Liver (tissue), 9 donors: ENCODE results near the gene OSBPL9. TPM values are rescaled to one million over a fixed set of nuclear protein-coding genes. Genes with fewer than 3 reads are reported as not detected.

Source experiments
- DNase-seq: peaks from one replicate; pipeline ENCODE4 v3.0.0-alpha.2; 2017; ENCODE audit warnings: low spot score
- H3K27ac ChIP-seq, 2 donors: one replicate each; pipeline ENCODE4 v1.7.0; 2013; ENCODE audit warnings: inconsistent platforms in 2 of 2, low read length in 2 of 2, control low read depth in 1 of 2, low read depth in 1 of 2, mild to moderate bottlenecking in 1 of 2
- H3K27me3 ChIP-seq, 4 donors: one replicate each; pipeline versions ENCODE4 v1.6.1 to v1.7.0; 2013; ENCODE audit warnings: low read length in 3 of 4, inconsistent platforms in 1 of 4, mild to moderate bottlenecking in 1 of 4, moderate library complexity in 1 of 4; ENCODE audit not compliant: control insufficient read depth in 4 of 4, insufficient read depth in 4 of 4
- H3K36me3 ChIP-seq, 4 donors: one replicate each; pipeline versions ENCODE4 v1.6.1 to v1.7.0; 2013; ENCODE audit warnings: low read length in 3 of 4, mild to moderate bottlenecking in 3 of 4, low read depth in 1 of 4, moderate library complexity in 1 of 4; ENCODE audit not compliant: control insufficient read depth in 4 of 4, insufficient read depth in 3 of 4
- H3K4me1 ChIP-seq, 4 donors: one replicate each; pipeline versions ENCODE4 v1.6.1 to v1.7.0; 2013; ENCODE audit warnings: low read length in 3 of 4, mild to moderate bottlenecking in 3 of 4, moderate library complexity in 1 of 4; ENCODE audit not compliant: control insufficient read depth in 4 of 4, insufficient read depth in 4 of 4
- H3K4me3 ChIP-seq, 3 donors: one replicate each; pipeline versions ENCODE4 v1.6.1 to v1.7.0; 2013; ENCODE audit warnings: low read length in 3 of 3, control low read depth in 1 of 3, low read depth in 1 of 3, mild to moderate bottlenecking in 1 of 3
- H3K9ac ChIP-seq, 2 donors: one replicate each; pipeline ENCODE4 v1.7.0; 2013; ENCODE audit warnings: low read length in 2 of 2, mild to moderate bottlenecking in 2 of 2, moderate library complexity in 2 of 2, control low read depth in 1 of 2, low read depth in 1 of 2
- H3K9me3 ChIP-seq, 4 donors: one replicate each; pipeline versions ENCODE4 v1.6.1 to v1.7.0; 2013; ENCODE audit warnings: low read length in 3 of 4; ENCODE audit not compliant: control insufficient read depth in 4 of 4
- ATF3 ChIP-seq: IDR thresholded peaks from 2 replicates; pipeline ENCODE4 v1.6.1; 2016; ENCODE audit warnings: antibody characterized with exemption
- CTCF ChIP-seq: fragments of 150-350 bp; IDR thresholded peaks from 2 replicates; pipeline ENCODE4 v1.5.1; 2017; ENCODE audit warnings: improper control_type of control experiment, low read depth, low read length; ENCODE audit not compliant: missing input control
- EGR1 ChIP-seq, 2 donors: IDR thresholded peaks; 2 replicates each; pipeline ENCODE4 v1.6.1; 2016 to 2018; ENCODE audit warnings: antibody characterized with exemption in 2 of 2, low read depth in 2 of 2
- FOXA1 ChIP-seq: IDR thresholded peaks from 2 replicates; pipeline ENCODE4 v1.6.1; 2016; ENCODE audit warnings: antibody characterized with exemption
- FOXA2 ChIP-seq: IDR thresholded peaks from 2 replicates; pipeline ENCODE4 v1.6.1; 2016; ENCODE audit warnings: antibody characterized with exemption
- GABPA ChIP-seq, 2 donors: IDR thresholded peaks in 1 of 2; conservative IDR thresholded peaks in 1 of 2; 2 replicates each; pipeline ENCODE4 v1.6.1; 2016; ENCODE audit warnings: antibody characterized with exemption in 2 of 2, mild to moderate bottlenecking in 1 of 2, moderate library complexity in 1 of 2
- HNF4A ChIP-seq, 2 donors: conservative IDR thresholded peaks; 2 replicates each; pipeline ENCODE4 v1.6.1; 2016; ENCODE audit warnings: antibody characterized with exemption in 2 of 2, mild to moderate bottlenecking in 2 of 2
- HNF4G ChIP-seq: IDR thresholded peaks from 2 replicates; pipeline ENCODE4 v1.6.1; 2016; ENCODE audit warnings: antibody characterized with exemption
- JUND ChIP-seq, 2 donors: IDR thresholded peaks; 2 replicates each; pipeline ENCODE4 v1.6.1; 2016; ENCODE audit warnings: antibody characterized with exemption in 2 of 2
- MAX ChIP-seq: IDR thresholded peaks from 2 replicates; pipeline ENCODE4 v1.6.1; 2016; ENCODE audit warnings: antibody characterized with exemption
- NR2F2 ChIP-seq: IDR thresholded peaks from 2 replicates; pipeline ENCODE4 v1.6.1; 2016; ENCODE audit warnings: antibody characterized with exemption
- RAD21 ChIP-seq, 2 donors: IDR thresholded peaks; 2 replicates each; pipeline ENCODE4 v1.6.1; 2016; ENCODE audit warnings: antibody characterized with exemption in 2 of 2, mild to moderate bottlenecking in 2 of 2
- REST ChIP-seq: IDR thresholded peaks from 2 replicates; pipeline ENCODE4 v1.6.1; 2016; ENCODE audit warnings: antibody characterized with exemption, mild to moderate bottlenecking
- RXRA ChIP-seq, 2 donors: IDR thresholded peaks; 2 replicates each; pipeline ENCODE4 v1.6.1; 2017 to 2018; ENCODE audit warnings: antibody characterized with exemption in 2 of 2, mild to moderate bottlenecking in 1 of 2
- SP1 ChIP-seq: IDR thresholded peaks from 2 replicates; pipeline ENCODE4 v1.6.1; 2018; ENCODE audit warnings: antibody characterized with exemption, mild to moderate bottlenecking
- TAF1 ChIP-seq: conservative IDR thresholded peaks from 2 replicates; pipeline ENCODE4 v1.6.1; 2016; ENCODE audit warnings: antibody characterized with exemption, mild to moderate bottlenecking
- YY1 ChIP-seq: IDR thresholded peaks from 2 replicates; pipeline ENCODE4 v1.6.1; 2016; ENCODE audit warnings: antibody characterized with exemption, mild to moderate bottlenecking
- WGBS: extraction: QIAGEN DNeasy Blood & Tissue Kit; methylation state at CpG from one replicate; pipeline ENCODE4 v1.1.7; 2013; 5-methylcytosine and 5-hydroxymethylcytosine counted together
- polyA plus RNA-seq, 2 donors: library from polyadenylated mRNA; stranded (reverse) in 1 of 2; unstranded in 1 of 2; fragments of 200-250 nt in 1 of 2; fragments of >200 nt in 1 of 2; fragmentation: Nextera tagmentation in 1 of 2; extraction: Ambion mirVana in 1 of 2; gene quantifications; one replicate each; pipeline versions ENCODE4 v1.2.1 to v1.2.3, GENCODE V29; 2013 to 2015
- total RNA-seq, 2 donors: library from RNA; depleted of rRNA; stranded (reverse); fragments of >200 nt; gene quantifications; one replicate each; pipeline ENCODE4 v1.2.3, GENCODE V29; 2014
- donor health status: healthy.
- donor health status: healthy.
- donor health status: healthy.
- donor health status: healthy.
- donor health status: healthy.

Gene OSBPL9
- total and polyA plus RNA-seq, 4 donors = 52.1 to 129 (median 60.4) TPM

- WGBS = 88% methylated on average over 2 of the region's 2 CpGs
- no peak for TF ChIP-seq JUND (IDR thresholded peaks at IDR 0.05)
- no peak for TF ChIP-seq NR2F2
- no peak for TF ChIP-seq MAX
- TF ChIP-seq REST = no peak
- TF ChIP-seq FOXA2 = no peak
- no peak for TF ChIP-seq RXRA (IDR thresholded peaks at IDR 0.05)
- no peak for TF ChIP-seq EGR1 (IDR thresholded peaks at IDR 0.05; ENCODE audit: low read depth in 2 of 2)
- no peak for TF ChIP-seq GABPA (IDR thresholded peaks at IDR 0.05 in 1 of 2, conservative IDR thresholded peaks at IDR 0.05 in 1 of 2)
- no peak for TF ChIP-seq YY1
- TF ChIP-seq ATF3 = no peak
- TF ChIP-seq SP1 = no peak
- TF ChIP-seq TAF1 = no peak
- no peak for TF ChIP-seq HNF4G
- TF ChIP-seq CTCF = no peak
- no peak for TF ChIP-seq FOXA1
- no peak for TF ChIP-seq RAD21 (IDR thresholded peaks at IDR 0.05)
- no peak for DNase-seq
- H3K27me3 ChIP-seq = no peaks in the 10 kb centered on the region
- no peak overlapping the region for H3K27ac ChIP-seq
- no peaks in the 10 kb centered on the region for H3K4me1 ChIP-seq
- H3K36me3 ChIP-seq = no peaks in the 10 kb centered on the region
- no peaks in the 10 kb centered on the region for H3K9me3 ChIP-seq
- H3K9ac ChIP-seq = no peak overlapping the region
- H3K4me3 ChIP-seq = no peak overlapping the region
Observed at GRCh38 chr1:51576085-51576444, 40.8 kb upstream of the OSBPL9 start.

- TF ChIP-seq HNF4A (conservative IDR thresholded peaks at IDR 0.05) = no peak
- no peak for TF ChIP-seq EGR1 (IDR thresholded peaks at IDR 0.05; ENCODE audit: low read depth in 2 of 2)
- no peak for TF ChIP-seq RAD21 (IDR thresholded peaks at IDR 0.05)
- TF ChIP-seq REST = no peak
- 95% methylated on average over 6 of the region's 6 CpGs for WGBS
- H3K27ac ChIP-seq = no peak overlapping the region
Observed at GRCh38 chr1:51576923-51577322, 40.0 kb upstream of the OSBPL9 start.

More at GRCh38 chr1:51576923-51577322, 40.0 kb upstream of the OSBPL9 start:
- H3K9ac ChIP-seq = no peak overlapping the region
- DNase-seq = no peak
- H3K27me3 ChIP-seq = no peaks in the 10 kb centered on the region
- H3K4me1 ChIP-seq = no peaks in the 10 kb centered on the region
- no peak overlapping the region for H3K4me3 ChIP-seq
- no peaks in the 10 kb centered on the region for H3K36me3 ChIP-seq
- H3K9me3 ChIP-seq = no peaks in the 10 kb centered on the region
